ENCODE measurements around the gene AP2B1. TPM values are rescaled to one million over a fixed set of nuclear protein-coding genes. Genes with fewer than 3 reads are reported as not detected.
"Not testable (repeated sequence)": the region's sequence is repeated elsewhere in the genome, so short reads cannot be mapped to it uniquely, and the experiment has no call there.

AP2B1 gene
- total RNA-seq, 1 donor from 2014 or later = 145 TPM

DNA sequence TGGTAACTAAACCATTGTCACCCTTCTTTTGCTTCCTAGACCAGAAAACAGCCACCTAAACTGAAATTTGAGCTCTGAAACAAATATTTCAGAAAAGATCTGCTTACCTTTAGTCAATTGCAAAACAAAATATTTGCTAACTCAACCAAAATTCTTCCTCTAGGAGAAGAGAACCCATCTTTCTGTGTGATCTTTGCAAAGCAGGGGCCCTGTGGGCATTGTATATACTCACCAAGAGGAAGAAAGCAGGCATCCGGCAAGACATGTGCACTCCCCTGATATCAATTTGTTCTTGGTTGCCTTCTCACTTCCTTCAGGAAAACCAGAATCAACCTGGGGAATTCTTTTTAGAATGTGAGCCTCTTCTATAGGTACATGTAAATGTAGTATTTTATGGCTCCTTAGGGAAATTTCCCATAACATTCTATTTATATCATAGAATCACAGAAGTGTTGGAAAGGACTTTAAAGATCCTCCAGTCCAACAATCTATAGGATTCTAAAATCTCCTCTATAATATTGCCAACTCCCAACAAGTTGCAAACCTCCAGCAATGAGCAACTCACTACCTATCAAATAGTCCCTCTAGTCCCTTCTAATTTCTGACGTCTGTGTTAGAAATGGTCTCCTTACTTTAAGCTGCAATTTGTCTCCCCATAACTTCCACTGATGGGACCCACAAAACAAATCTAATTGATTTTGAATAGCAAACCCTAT is 27.5 kb upstream of the AP2B1 start:
- H3K4me3 ChIP-seq = no peak overlapping the region
- H3K9me3 ChIP-seq = no peaks in the 10 kb centered on the region
- intact Hi-C loops (cut with DNase I) = no loop called here
- no peaks in the 10 kb centered on the region for H3K4me1 ChIP-seq
- H3K27ac ChIP-seq = no peak overlapping the region
- ATAC-seq (no peak), DNase-seq (no peak)
- H3K27me3 ChIP-seq (ENCODE audit: low read depth) = peaks cover 6% of the 10 kb centered on the region
- TF ChIP-seq, protein P1, sequence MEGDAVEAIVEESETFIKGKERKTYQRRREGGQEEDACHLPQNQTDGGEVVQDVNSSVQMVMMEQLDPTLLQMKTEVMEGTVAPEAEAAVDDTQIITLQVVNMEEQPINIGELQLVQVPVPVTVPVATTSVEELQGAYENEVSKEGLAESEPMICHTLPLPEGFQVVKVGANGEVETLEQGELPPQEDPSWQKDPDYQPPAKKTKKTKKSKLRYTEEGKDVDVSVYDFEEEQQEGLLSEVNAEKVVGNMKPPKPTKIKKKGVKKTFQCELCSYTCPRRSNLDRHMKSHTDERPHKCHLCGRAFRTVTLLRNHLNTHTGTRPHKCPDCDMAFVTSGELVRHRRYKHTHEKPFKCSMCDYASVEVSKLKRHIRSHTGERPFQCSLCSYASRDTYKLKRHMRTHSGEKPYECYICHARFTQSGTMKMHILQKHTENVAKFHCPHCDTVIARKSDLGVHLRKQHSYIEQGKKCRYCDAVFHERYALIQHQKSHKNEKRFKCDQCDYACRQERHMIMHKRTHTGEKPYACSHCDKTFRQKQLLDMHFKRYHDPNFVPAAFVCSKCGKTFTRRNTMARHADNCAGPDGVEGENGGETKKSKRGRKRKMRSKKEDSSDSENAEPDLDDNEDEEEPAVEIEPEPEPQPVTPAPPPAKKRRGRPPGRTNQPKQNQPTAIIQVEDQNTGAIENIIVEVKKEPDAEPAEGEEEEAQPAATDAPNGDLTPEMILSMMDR (IDR thresholded peaks at IDR 0.05) = no peak
- H3K36me3 ChIP-seq = no peaks in the 10 kb centered on the region

DNA sequence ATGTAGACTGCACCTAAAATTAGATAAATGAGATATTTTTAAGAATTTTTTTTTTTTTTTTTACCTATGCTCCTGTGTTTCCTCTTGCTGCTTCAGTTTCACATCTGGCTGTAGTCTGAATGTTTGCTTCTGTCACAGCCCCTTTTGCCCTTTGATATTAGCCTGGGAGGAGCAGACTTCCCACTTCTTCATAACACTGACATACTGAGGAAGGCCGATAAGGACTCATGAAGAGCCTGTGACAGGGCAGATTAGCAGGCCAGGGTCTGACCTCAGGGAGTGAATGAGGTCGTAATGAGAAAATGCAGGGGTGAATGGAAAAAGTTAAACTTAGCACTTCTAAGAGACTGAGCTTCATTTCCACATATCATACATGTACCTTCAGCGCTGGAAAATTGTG is 26.4 kb upstream of the AP2B1 start, which contains the start of gene SLFN14:
TSS of gene SLFN14 (minus strand) at position 117 of the 400 bp plus-strand sequence. CDS start 2,757 bp downstream, outside the sequence.
- TF ChIP-seq, protein P1 (IDR thresholded peaks at IDR 0.05) = no peak
- no peak within 1 kb of the TSS for H3K4me3 ChIP-seq
- intact Hi-C loops (cut with DNase I) = no loop called here
- DNase-seq (no peak), ATAC-seq (no peak)
- H3K4me1 ChIP-seq = no peaks in the 10 kb centered on the region
- peaks cover 6% of the 10 kb centered on the region for H3K27me3 ChIP-seq (ENCODE audit: low read depth)
- no peak within 1 kb of the TSS for H3K27ac ChIP-seq
- no peaks in the 10 kb centered on the region for H3K36me3 ChIP-seq
- no peaks in the 10 kb centered on the region for H3K9me3 ChIP-seq

GRCh38 chr17:35563181-35563580 is 23.9 kb upstream of the AP2B1 start:
- intact Hi-C loops (cut with DNase I); H3K9me3 ChIP-seq; DNase-seq; H3K27me3 ChIP-seq (ENCODE audit: low read depth); H3K27ac ChIP-seq; ATAC-seq; H3K36me3 ChIP-seq; H3K4me3 ChIP-seq; H3K4me1 ChIP-seq: not testable (repeated sequence)

- Histone ChIP-seq H3K4me1 (peaks cover 40% of the 10 kb centered on the region), H3K4me3 (peak overlapping the region; percentile 84), H3K9me3 (no peaks in the 10 kb centered on the region), H3K36me3 (no peaks in the 10 kb centered on the region), H3K27ac (no peak overlapping the region), H3K27me3 (ENCODE audit: low read depth) (no peaks in the 10 kb centered on the region)
- intact Hi-C loops (cut with DNase I) = no loop called here
- TF ChIP-seq, protein P1 (IDR thresholded peaks at IDR 0.05) = no peak
- DNase-seq = no peak
- ATAC-seq = no peak
These were observed 20.2 kb upstream of the AP2B1 start for GRCh38 chr17:35566968-35567367.

DNA sequence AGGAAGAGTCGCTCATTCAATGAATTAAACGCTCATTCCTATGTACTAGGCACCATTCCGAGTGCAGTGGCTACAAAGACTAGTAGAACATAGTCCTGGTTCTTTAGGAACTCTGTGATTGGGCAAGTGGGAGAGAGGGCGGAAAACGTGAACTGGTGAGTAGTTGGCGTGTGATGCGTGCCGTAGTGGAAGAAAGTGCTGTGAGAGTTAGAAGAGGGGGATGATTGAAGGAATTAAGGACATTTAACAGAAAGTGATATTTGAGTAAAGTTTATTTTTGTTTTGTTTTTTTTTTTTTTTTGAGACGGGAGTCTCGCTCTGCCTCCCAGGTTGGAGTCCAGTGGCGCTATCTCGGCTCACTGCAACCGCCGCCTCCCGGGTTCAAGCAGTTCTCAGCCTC is 18.6 kb upstream of the AP2B1 start:
- DNase-seq = no peak
- Histone ChIP-seq H3K4me1 (peaks cover 40% of the 10 kb centered on the region), H3K4me3 (peak overlapping the region; percentile 84), H3K27me3 (ENCODE audit: low read depth) (no peaks in the 10 kb centered on the region), H3K9me3 (no peaks in the 10 kb centered on the region), H3K36me3 (peaks cover 4% of the 10 kb centered on the region), H3K27ac (peak overlapping the region; percentile 89)
- TF ChIP-seq, protein P1 (IDR thresholded peaks at IDR 0.05) = no peak
- ATAC-seq = peak; percentile 60 to 66
- intact Hi-C loops (cut with DNase I) = no loop called here

GRCh38 chr17:35569405-35569804 is 17.7 kb upstream of the AP2B1 start:
- ATAC-seq = no peak
- TF ChIP-seq, protein P1 (IDR thresholded peaks at IDR 0.05) = no peak
- intact Hi-C loops (cut with DNase I) = no loop called here

More at GRCh38 chr17:35569405-35569804, 17.7 kb upstream of the AP2B1 start:
- Histone ChIP-seq H3K36me3 (peaks cover 12% of the 10 kb centered on the region), H3K9me3 (no peaks in the 10 kb centered on the region), H3K27ac (no peak overlapping the region), H3K4me3 (peak overlapping the region; percentile 84), H3K27me3 (ENCODE audit: low read depth) (no peaks in the 10 kb centered on the region), H3K4me1 (peaks cover 40% of the 10 kb centered on the region)
- no peak for DNase-seq

All from lower lobe of right lung (tissue), 2 donors.